GM12878 (cell line): Measurements from ENCODE around the gene NTRK1.

Experiments
- ATF2 ChIP-seq: IDR thresholded peaks from 2 replicates; pipeline ENCODE4 v1.6.1; 2012; ENCODE audit warnings: low read length, inconsistent platforms
- CTCF ChIP-seq, 3 experiments: IDR thresholded peaks in 2 of 3; conservative IDR thresholded peaks in 1 of 3; 2 replicates each; pipeline ENCODE4 v1.5.1; 2011; ENCODE audit warnings: low read depth in 3 of 3, low read length in 3 of 3, mild to moderate bottlenecking in 3 of 3, control low read depth in 2 of 3, moderate library complexity in 2 of 3, inconsistent platforms in 1 of 3, mixed read lengths in 1 of 3; ENCODE audit not compliant: control insufficient read depth in 2 of 3, insufficient read depth in 1 of 3; ENCODE audit errors: extremely low read depth in 1 of 3
- IRF3 ChIP-seq: fragments of 450-650 bp; IDR thresholded peaks from 2 replicates; pipeline ENCODE4 v1.6.1; 2014; ENCODE audit warnings: mild to moderate bottlenecking
- IRF4 ChIP-seq: IDR thresholded peaks from 2 replicates; pipeline ENCODE4 v1.6.1; 2011; ENCODE audit warnings: low read depth, low read length
- POLR2A ChIP-seq: IDR thresholded peaks from 2 replicates; pipeline ENCODE4 v1.6.1; 2011; ENCODE audit warnings: low read depth, mild to moderate bottlenecking, low read length
- POLR2AphosphoS5 ChIP-seq: IDR thresholded peaks from 2 replicates; pipeline ENCODE4 v1.6.1; 2011; ENCODE audit warnings: mild to moderate bottlenecking, low read length, inconsistent platforms
- RAD21 ChIP-seq: IDR thresholded peaks from 2 replicates; pipeline ENCODE4 v1.6.1; 2011; ENCODE audit warnings: mild to moderate bottlenecking, low read depth, low read length, moderate library complexity; ENCODE audit not compliant: insufficient read depth
- SMC3 ChIP-seq: IDR thresholded peaks from 2 replicates; pipeline ENCODE4 v1.6.1; 2011; ENCODE audit warnings: low read length, improper control_type of control experiment, borderline replicate concordance
- TBL1XR1 ChIP-seq: IDR thresholded peaks from 2 replicates; pipeline ENCODE4 v1.6.1; 2012; ENCODE audit warnings: low read depth, low read length, improper control_type of control experiment

GRCh38 chr1:156844102-156844501 is 16.6 kb upstream of the NTRK1 start:
- no peak for TF ChIP-seq CTCF (IDR thresholded peaks at IDR 0.05 in 2 of 3, conservative IDR thresholded peaks at IDR 0.05 in 1 of 3; ENCODE audit: control insufficient read depth in 2 of 3, extremely low read depth in 1 of 3, insufficient read depth in 1 of 3, low read depth in 3 of 3, low read length in 3 of 3)
- no peak for TF ChIP-seq SMC3
- TF ChIP-seq ATF2, result no peak
- TF ChIP-seq IRF4, result no peak
- TF ChIP-seq RAD21, result no peak
- no peak for TF ChIP-seq IRF3
- no peak for TF ChIP-seq TBL1XR1
- no peak for TF ChIP-seq POLR2AphosphoS5
- TF ChIP-seq POLR2A, result no peak
